ENCODE data around the gene CAMK1D. TPM values are rescaled to one million over a fixed set of nuclear protein-coding genes. Genes with fewer than 3 reads are reported as not detected.

Gene CAMK1D
- polyA plus RNA-seq, 1 of the 3 experiments (the other 2 are of a cell fraction), result 4.1 TPM

DNA sequence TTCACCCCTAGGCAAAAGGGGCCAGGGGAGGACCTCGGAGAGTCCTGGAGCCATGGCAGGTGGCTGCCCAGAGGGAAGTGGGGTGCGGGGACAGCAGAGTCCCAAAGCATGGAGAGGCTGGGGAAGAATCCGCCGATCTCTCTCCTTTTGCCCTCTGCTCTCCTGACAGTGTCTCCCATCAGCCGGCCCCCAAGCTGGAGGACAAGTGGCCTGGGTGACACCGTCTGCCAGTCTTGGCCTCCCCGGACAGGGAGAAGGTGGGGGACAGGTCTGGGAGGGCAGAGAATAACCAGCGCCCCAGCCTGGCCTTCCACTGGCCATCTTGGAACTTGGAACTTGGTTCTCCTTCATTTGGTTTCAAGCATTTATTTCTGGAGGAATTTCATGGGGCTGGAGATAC is 77.9 kb downstream of the CAMK1D start:
- Histone ChIP-seq H4K20me1 (ENCODE audit: insufficient read depth) (no peaks in the 10 kb centered on the region), H3F3A (replicated peaks; ENCODE audit: insufficient read depth) (no peaks in the 10 kb centered on the region), H3K27me3 (ENCODE audit: insufficient read depth) (no peaks in the 10 kb centered on the region), H3K9ac (no peak overlapping the region), H3K27ac (ENCODE audit: low read depth in 2 of 2, low read length in 1 of 2) (no peak overlapping the region), H3K4me3 (ENCODE audit: low read depth in 2 of 2, low read length in 1 of 2) (no peak overlapping the region), H3K36me3 (replicated peaks in 1 of 2; ENCODE audit: control insufficient read depth in 1 of 2, insufficient read depth in 2 of 2, low read length in 1 of 2) (no peaks in the 10 kb centered on the region), H3K79me2 (ENCODE audit: insufficient read depth) (no peaks in the 10 kb centered on the region), H2AFZ (ENCODE audit: low read depth) (no peak overlapping the region), H3K9me2 (no peaks in the 10 kb centered on the region), H3K4me2 (no peak overlapping the region), H3K4me1 (ENCODE audit: control insufficient read depth in 1 of 2, insufficient read depth in 2 of 2, low read depth in 1 of 2, low read length in 1 of 2) (no peaks in the 10 kb centered on the region), H3K9me3 (no peaks in the 10 kb centered on the region)
- DNase-seq, result no peak
- TF ChIP-seq FOXM1 (IDR thresholded peaks at IDR 0.05; ENCODE audit: low read depth), result no peak
- TF ChIP-seq, protein P1, sequence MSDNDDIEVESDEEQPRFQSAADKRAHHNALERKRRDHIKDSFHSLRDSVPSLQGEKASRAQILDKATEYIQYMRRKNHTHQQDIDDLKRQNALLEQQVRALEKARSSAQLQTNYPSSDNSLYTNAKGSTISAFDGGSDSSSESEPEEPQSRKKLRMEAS (IDR thresholded peaks at IDR 0.05; ENCODE audit: low read depth), result no peak
- TF ChIP-seq CHD2 (IDR thresholded peaks at IDR 0.05; ENCODE audit: low read length, partially characterized antibody), result no peak
- no peak for TF ChIP-seq SIN3A (IDR thresholded peaks at IDR 0.05; ENCODE audit: borderline replicate concordance, low read depth, low read length)
- TF ChIP-seq MEF2A (IDR thresholded peaks at IDR 0.05; ENCODE audit: borderline replicate concordance, low read depth), result no peak
- TF ChIP-seq, protein P2, sequence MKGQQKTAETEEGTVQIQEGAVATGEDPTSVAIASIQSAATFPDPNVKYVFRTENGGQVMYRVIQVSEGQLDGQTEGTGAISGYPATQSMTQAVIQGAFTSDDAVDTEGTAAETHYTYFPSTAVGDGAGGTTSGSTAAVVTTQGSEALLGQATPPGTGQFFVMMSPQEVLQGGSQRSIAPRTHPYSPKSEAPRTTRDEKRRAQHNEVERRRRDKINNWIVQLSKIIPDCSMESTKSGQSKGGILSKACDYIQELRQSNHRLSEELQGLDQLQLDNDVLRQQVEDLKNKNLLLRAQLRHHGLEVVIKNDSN (IDR thresholded peaks at IDR 0.05; ENCODE audit: borderline replicate concordance, low read depth), result no peak
- TF ChIP-seq, protein P3, sequence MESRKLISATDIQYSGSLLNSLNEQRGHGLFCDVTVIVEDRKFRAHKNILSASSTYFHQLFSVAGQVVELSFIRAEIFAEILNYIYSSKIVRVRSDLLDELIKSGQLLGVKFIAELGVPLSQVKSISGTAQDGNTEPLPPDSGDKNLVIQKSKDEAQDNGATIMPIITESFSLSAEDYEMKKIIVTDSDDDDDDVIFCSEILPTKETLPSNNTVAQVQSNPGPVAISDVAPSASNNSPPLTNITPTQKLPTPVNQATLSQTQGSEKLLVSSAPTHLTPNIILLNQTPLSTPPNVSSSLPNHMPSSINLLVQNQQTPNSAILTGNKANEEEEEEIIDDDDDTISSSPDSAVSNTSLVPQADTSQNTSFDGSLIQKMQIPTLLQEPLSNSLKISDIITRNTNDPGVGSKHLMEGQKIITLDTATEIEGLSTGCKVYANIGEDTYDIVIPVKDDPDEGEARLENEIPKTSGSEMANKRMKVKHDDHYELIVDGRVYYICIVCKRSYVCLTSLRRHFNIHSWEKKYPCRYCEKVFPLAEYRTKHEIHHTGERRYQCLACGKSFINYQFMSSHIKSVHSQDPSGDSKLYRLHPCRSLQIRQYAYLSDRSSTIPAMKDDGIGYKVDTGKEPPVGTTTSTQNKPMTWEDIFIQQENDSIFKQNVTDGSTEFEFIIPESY (IDR thresholded peaks at IDR 0.05; ENCODE audit: borderline replicate concordance, low read depth), result no peak
- 80% methylated on average over 7 of the region's 8 CpGs for WGBS (ENCODE audit: low lambda C conversion rate)
- CTCF ChIA-PET, result no interaction called here
- POLR2A ChIA-PET, result no interaction called here

DNA sequence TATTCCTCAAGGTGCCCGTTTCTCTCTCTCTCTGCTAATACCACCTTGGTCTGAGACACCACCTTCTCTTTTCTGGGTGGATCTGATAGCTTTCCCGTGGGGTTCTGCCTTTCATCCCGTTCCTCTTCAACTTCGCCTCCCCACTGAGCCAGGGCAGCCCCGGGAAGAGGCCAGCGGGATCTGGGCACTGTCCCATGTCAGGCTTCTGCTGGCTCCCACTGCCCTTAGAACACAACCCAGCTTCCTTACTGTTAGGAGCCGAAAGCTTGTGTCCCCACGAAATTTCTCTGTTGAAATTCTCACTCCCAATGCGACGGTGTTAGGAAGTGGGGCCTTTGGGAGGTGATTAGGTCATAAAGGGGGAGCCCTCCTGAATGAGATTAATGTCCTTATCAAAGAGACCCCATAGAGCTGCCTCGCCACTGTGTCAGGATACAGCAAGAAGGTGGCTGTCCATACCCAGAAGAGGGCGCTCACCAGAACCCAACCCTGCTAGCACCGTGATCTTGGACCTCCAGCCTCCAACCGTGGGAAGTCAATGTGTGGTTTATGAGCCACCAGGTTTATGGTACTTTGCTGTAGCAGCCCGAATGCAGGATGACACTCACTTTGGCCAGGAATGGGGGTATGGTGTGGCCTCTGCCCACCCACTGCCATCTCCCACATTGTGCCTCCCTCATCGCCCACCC is 79.2 kb downstream of the CAMK1D start:
- ChIA-PET CTCF (interaction anchor here (0.8 kb wide), 1 partner anchor 164 kb away, joined by 3 read pairs; no protein-coding TSS in a partner anchor), POLR2A (interaction anchor here (0.6 kb wide), 1 partner anchor 143 kb away, joined by 3 read pairs; no protein-coding TSS in a partner anchor)
- WGBS (ENCODE audit: low lambda C conversion rate), result 88% methylated on average over 15 of the region's 16 CpGs
- Histone ChIP-seq H2AFZ (ENCODE audit: low read depth) (no peak overlapping the region), H3K9ac (no peak overlapping the region), H3K4me2 (no peak overlapping the region), H3K4me3 (ENCODE audit: low read depth in 2 of 2, low read length in 1 of 2) (no peak overlapping the region), H3K27me3 (ENCODE audit: insufficient read depth) (no peaks in the 10 kb centered on the region), H3F3A (replicated peaks; ENCODE audit: insufficient read depth) (no peaks in the 10 kb centered on the region), H3K9me2 (no peaks in the 10 kb centered on the region), H3K4me1 (ENCODE audit: control insufficient read depth in 1 of 2, insufficient read depth in 2 of 2, low read depth in 1 of 2, low read length in 1 of 2) (no peaks in the 10 kb centered on the region), H3K79me2 (ENCODE audit: insufficient read depth) (no peaks in the 10 kb centered on the region), H3K36me3 (replicated peaks in 1 of 2; ENCODE audit: control insufficient read depth in 1 of 2, insufficient read depth in 2 of 2, low read length in 1 of 2) (no peaks in the 10 kb centered on the region), H3K27ac (ENCODE audit: low read depth in 2 of 2, low read length in 1 of 2) (no peak overlapping the region), H3K9me3 (no peaks in the 10 kb centered on the region), H4K20me1 (ENCODE audit: insufficient read depth) (no peaks in the 10 kb centered on the region)
- DNase-seq, result no peak
- TF ChIP-seq NFIC (IDR thresholded peaks at IDR 0.05; ENCODE audit: borderline replicate concordance) (no peak), FOXJ3 (CRISPR knock-in tag; IDR thresholded peaks at IDR 0.05) (no peak), CHD2 (IDR thresholded peaks at IDR 0.05; ENCODE audit: low read length, partially characterized antibody) (no peak), FOXM1 (IDR thresholded peaks at IDR 0.05; ENCODE audit: low read depth) (no peak), EP300 (IDR thresholded peaks at IDR 0.05; ENCODE audit: borderline replicate concordance in 1 of 2, low read depth in 1 of 2, low read length in 1 of 2) (no peak), TCF12 (IDR thresholded peaks at IDR 0.05) (no peak), GATA2 (CRISPR knock-in tag; IDR thresholded peaks at IDR 0.05) (no peak), TEAD4 (IDR thresholded peaks at IDR 0.05; ENCODE audit: borderline replicate concordance, insufficient read depth) (no peak), RFX5 (IDR thresholded peaks at IDR 0.05; ENCODE audit: low read length) (no peak), ELF1 (IDR thresholded peaks at IDR 0.05) (no peak), YY1 (IDR thresholded peaks at IDR 0.05; ENCODE audit: low read depth) (no peak), JUND (IDR thresholded peaks at IDR 0.05) (no peak), TAF1 (IDR thresholded peaks at IDR 0.05; ENCODE audit: borderline replicate concordance, low read depth, low read length) (no peak), SMC3 (IDR thresholded peaks at IDR 0.05; ENCODE audit: low read depth, low read length) (no peak)
- TF ChIP-seq, protein P4, sequence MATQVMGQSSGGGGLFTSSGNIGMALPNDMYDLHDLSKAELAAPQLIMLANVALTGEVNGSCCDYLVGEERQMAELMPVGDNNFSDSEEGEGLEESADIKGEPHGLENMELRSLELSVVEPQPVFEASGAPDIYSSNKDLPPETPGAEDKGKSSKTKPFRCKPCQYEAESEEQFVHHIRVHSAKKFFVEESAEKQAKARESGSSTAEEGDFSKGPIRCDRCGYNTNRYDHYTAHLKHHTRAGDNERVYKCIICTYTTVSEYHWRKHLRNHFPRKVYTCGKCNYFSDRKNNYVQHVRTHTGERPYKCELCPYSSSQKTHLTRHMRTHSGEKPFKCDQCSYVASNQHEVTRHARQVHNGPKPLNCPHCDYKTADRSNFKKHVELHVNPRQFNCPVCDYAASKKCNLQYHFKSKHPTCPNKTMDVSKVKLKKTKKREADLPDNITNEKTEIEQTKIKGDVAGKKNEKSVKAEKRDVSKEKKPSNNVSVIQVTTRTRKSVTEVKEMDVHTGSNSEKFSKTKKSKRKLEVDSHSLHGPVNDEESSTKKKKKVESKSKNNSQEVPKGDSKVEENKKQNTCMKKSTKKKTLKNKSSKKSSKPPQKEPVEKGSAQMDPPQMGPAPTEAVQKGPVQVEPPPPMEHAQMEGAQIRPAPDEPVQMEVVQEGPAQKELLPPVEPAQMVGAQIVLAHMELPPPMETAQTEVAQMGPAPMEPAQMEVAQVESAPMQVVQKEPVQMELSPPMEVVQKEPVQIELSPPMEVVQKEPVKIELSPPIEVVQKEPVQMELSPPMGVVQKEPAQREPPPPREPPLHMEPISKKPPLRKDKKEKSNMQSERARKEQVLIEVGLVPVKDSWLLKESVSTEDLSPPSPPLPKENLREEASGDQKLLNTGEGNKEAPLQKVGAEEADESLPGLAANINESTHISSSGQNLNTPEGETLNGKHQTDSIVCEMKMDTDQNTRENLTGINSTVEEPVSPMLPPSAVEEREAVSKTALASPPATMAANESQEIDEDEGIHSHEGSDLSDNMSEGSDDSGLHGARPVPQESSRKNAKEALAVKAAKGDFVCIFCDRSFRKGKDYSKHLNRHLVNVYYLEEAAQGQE (IDR thresholded peaks at IDR 0.05; ENCODE audit: low read depth, low read length), result no peak

Measured in SK-N-SH (cell line).